BJ (cell line): Measurements from ENCODE around the gene ZDHHC7. TPM values are rescaled to one million over a fixed set of nuclear protein-coding genes. Genes with fewer than 3 reads are reported as not detected.

Source experiments
- CTCF ChIA-PET: fragments of 350-600 bp; formaldehyde crosslinking; extraction: SDS; loops from one replicate; lab custom pipeline; 2021; ENCODE audit warnings: antibody characterized with exemption, inconsistent platforms; lab: Yijun Ruan, JAX
- POLR2A ChIA-PET: fragments of 300-600 bp; sonication (Branson Sonifier 250); formaldehyde crosslinking; extraction: SDS; loops from one replicate; lab custom pipeline; 2021; ENCODE audit warnings: antibody characterized with exemption; lab: Charles Lee
- DNase-seq: peaks from one replicate; pipeline ENCODE4 v3.0.0-alpha.2; 2011; ENCODE audit warnings: low read depth
- H3K27me3 ChIP-seq: 2 replicates; pipeline ENCODE4 v1.6.0; 2011; ENCODE audit warnings: low read length; ENCODE audit not compliant: control insufficient read depth, insufficient read depth
- H3K36me3 ChIP-seq: 2 replicates; pipeline ENCODE4 v1.5.1; 2011; ENCODE audit warnings: low read length; ENCODE audit not compliant: control insufficient read depth, insufficient read depth
- H3K4me3 ChIP-seq: 2 replicates; pipeline ENCODE4 v1.5.1; 2011; ENCODE audit warnings: low read depth, mild to moderate bottlenecking, control low read depth, low read length
- CTCF ChIP-seq: IDR thresholded peaks from 2 replicates; pipeline ENCODE4 v1.5.1; 2011; ENCODE audit warnings: low read depth, mild to moderate bottlenecking, control low read depth, inconsistent platforms, low read length, moderate library complexity; ENCODE audit not compliant: insufficient read depth
- polyA plus RNA-seq: library from polyadenylated mRNA; depleted of rRNA; stranded (reverse); fragments of >200 nt; gene quantifications from 2 replicates; pipeline ENCODE4 v1.2.3, GENCODE V29; 2011

The ZDHHC7 gene
- polyA plus RNA-seq, 1 experiment: 111 TPM

- H3K27me3 ChIP-seq: no peaks in the 10 kb centered on the region
- CTCF ChIA-PET: no interaction called here
- H3K36me3 ChIP-seq: no peaks in the 10 kb centered on the region
- no peak for TF ChIP-seq CTCF
- no peak for DNase-seq
- POLR2A ChIA-PET: no interaction called here
- no peak overlapping the region for H3K4me3 ChIP-seq
Observed at GRCh38 chr16:85018529-85019236, 7.3 kb upstream of the ZDHHC7 start.

- TF ChIP-seq CTCF: no peak
- DNase-seq: no peak
- no peaks in the 10 kb centered on the region for H3K36me3 ChIP-seq
- ChIA-PET POLR2A (no interaction called here), CTCF (interaction anchor here (0.7 kb wide), 1 partner anchor 68 kb away, joined by 3 read pairs; no protein-coding TSS in a partner anchor)
- H3K27me3 ChIP-seq: no peaks in the 10 kb centered on the region
- no peak overlapping the region for H3K4me3 ChIP-seq
Observed at GRCh38 chr16:85017633-85018032, 6.3 kb upstream of the ZDHHC7 start.

- no peak for DNase-seq
- CTCF ChIA-PET: interaction anchor here (0.7 kb wide), 1 partner anchor 69 kb away, joined by 3 read pairs; no protein-coding TSS in a partner anchor
Observed at GRCh38 chr16:85017151-85017550, 5.8 kb upstream of the ZDHHC7 start.

GRCh38 chr16:85015481-85016187 lies 4.3 kb upstream of the ZDHHC7 start:
- ChIA-PET POLR2A (no interaction called here), CTCF (interaction anchor here (0.6 to 1.2 kb wide), 3 partner anchors 11 to 267 kb away, joined by 3 to 5 read pairs (median 3); no protein-coding TSS in a partner anchor)

More at GRCh38 chr16:85017151-85017550, 5.8 kb upstream of the ZDHHC7 start:
- no peak for TF ChIP-seq CTCF
- Histone ChIP-seq H3K27me3 (no peaks in the 10 kb centered on the region), H3K4me3 (no peak overlapping the region), H3K36me3 (no peaks in the 10 kb centered on the region)
- POLR2A ChIA-PET: no interaction called here

More at GRCh38 chr16:85015481-85016187, 4.3 kb upstream of the ZDHHC7 start:
- no peak for DNase-seq
- Histone ChIP-seq H3K4me3 (no peak overlapping the region), H3K27me3 (no peaks in the 10 kb centered on the region), H3K36me3 (no peaks in the 10 kb centered on the region)
- TF ChIP-seq CTCF: no peak
